Large intestine (tissue), 3 donors: ENCODE data around the gene DGKZ. TPM values are rescaled to one million over a fixed set of nuclear protein-coding genes. Genes with fewer than 3 reads are reported as not detected.
A peak's percentile ranks its signal among the peaks of the same experiment; 100 is the strongest.

Source experiments
- DNase-seq, 2 donors: peaks; one replicate each; pipeline versions ENCODE4 v3.0.0 to v3.0.0-alpha.2; 2013
- H3K27ac ChIP-seq: one replicate; pipeline ENCODE4 v1.5.1; 2013; ENCODE audit warnings: low read length
- H3K27me3 ChIP-seq: 2 replicates; pipeline ENCODE4 v1.6.1; 2013; ENCODE audit warnings: low read length; ENCODE audit not compliant: control insufficient read depth, insufficient read depth
- H3K36me3 ChIP-seq: 2 replicates; pipeline ENCODE4 v1.6.1; 2013; ENCODE audit warnings: low read length; ENCODE audit not compliant: control insufficient read depth, insufficient read depth
- H3K4me1 ChIP-seq: one replicate; pipeline ENCODE4 v1.6.1; 2013; ENCODE audit warnings: low read length; ENCODE audit not compliant: control insufficient read depth, insufficient read depth
- H3K4me3 ChIP-seq: one replicate; pipeline ENCODE4 v1.5.1; 2013; ENCODE audit warnings: low read length
- H3K9me3 ChIP-seq: one replicate; pipeline ENCODE4 v1.6.1; 2013; ENCODE audit warnings: mild to moderate bottlenecking, low read depth, low read length, moderate library complexity; ENCODE audit not compliant: control insufficient read depth
- WGBS: methylation state at CpG from one replicate; pipeline ENCODE4 v1.1.5; 2013; ENCODE audit warnings: low lambda C conversion rate; ENCODE audit not compliant: insufficient coverage; 5-methylcytosine and 5-hydroxymethylcytosine counted together
- polyA plus RNA-seq: library from polyadenylated mRNA; unstranded; fragments of 120-200 nt; gene quantifications from one replicate; pipeline ENCODE4 v1.2.1, GENCODE V29; 2013

Gene DGKZ
- polyA plus RNA-seq, 1 donor, result 46.9 TPM

- no peak overlapping the region for H3K27ac ChIP-seq
- WGBS, result no CpG with 5 or more reads among the region's 5 CpGs
- no peak overlapping the region for H3K4me3 ChIP-seq
- H3K36me3 ChIP-seq, result peaks cover 43% of the 10 kb centered on the region
- H3K27me3 ChIP-seq, result no peaks in the 10 kb centered on the region
- no peaks in the 10 kb centered on the region for H3K9me3 ChIP-seq
- peaks cover 4% of the 10 kb centered on the region for H3K4me1 ChIP-seq
- DNase-seq, result peak in 1 of 2 donors; percentile 34
These were observed 40.9 kb upstream of the DGKZ start for GRCh38 chr11:46306296-46306853.

- Histone ChIP-seq H3K36me3 (peaks cover 47% of the 10 kb centered on the region), H3K27me3 (no peaks in the 10 kb centered on the region), H3K27ac (no peak overlapping the region), H3K4me3 (no peak overlapping the region), H3K4me1 (peaks cover 4% of the 10 kb centered on the region), H3K9me3 (no peaks in the 10 kb centered on the region)
- no CpG with 5 or more reads among the region's 3 CpGs for WGBS
- DNase-seq, result no peak
These were observed 39.9 kb upstream of the DGKZ start for GRCh38 chr11:46307369-46307768.

GRCh38 chr11:46307785-46308341 is 39.4 kb upstream of the DGKZ start:
- WGBS, result no CpG with 5 or more reads among the region's 14 CpGs
- peaks cover 47% of the 10 kb centered on the region for H3K36me3 ChIP-seq

GRCh38 chr11:46308631-46309419 is 38.4 kb upstream of the DGKZ start:
- Histone ChIP-seq H3K4me1 (peaks cover 4% of the 10 kb centered on the region), H3K27ac (no peak overlapping the region), H3K36me3 (peaks cover 52% of the 10 kb centered on the region), H3K27me3 (no peaks in the 10 kb centered on the region), H3K4me3 (no peak overlapping the region), H3K9me3 (no peaks in the 10 kb centered on the region)
- WGBS, result no CpG with 5 or more reads among the region's 12 CpGs
- DNase-seq, result peak; percentile 52 to 59

More at GRCh38 chr11:46307785-46308341, 39.4 kb upstream of the DGKZ start:
- peaks cover 4% of the 10 kb centered on the region for H3K4me1 ChIP-seq
- H3K4me3 ChIP-seq, result no peak overlapping the region
- no peaks in the 10 kb centered on the region for H3K27me3 ChIP-seq
- no peak for DNase-seq
- no peaks in the 10 kb centered on the region for H3K9me3 ChIP-seq
- H3K27ac ChIP-seq, result no peak overlapping the region

- H3K4me1 ChIP-seq, result peaks cover 2% of the 10 kb centered on the region
- H3K4me3 ChIP-seq, result no peak overlapping the region
- no peaks in the 10 kb centered on the region for H3K27me3 ChIP-seq
- H3K36me3 ChIP-seq, result peaks cover 56% of the 10 kb centered on the region
- 83% methylated on average over 1 of the region's 4 CpGs for WGBS
- DNase-seq, result no peak
- no peak overlapping the region for H3K27ac ChIP-seq
- no peaks in the 10 kb centered on the region for H3K9me3 ChIP-seq
These were observed 37.4 kb upstream of the DGKZ start for GRCh38 chr11:46309814-46310259.

- no CpG with 5 or more reads among the region's 16 CpGs for WGBS
- Histone ChIP-seq H3K4me3 (no peak overlapping the region), H3K36me3 (peaks cover 79% of the 10 kb centered on the region), H3K27ac (no peak overlapping the region), H3K4me1 (peaks cover 4% of the 10 kb centered on the region), H3K27me3 (no peaks in the 10 kb centered on the region), H3K9me3 (no peaks in the 10 kb centered on the region)
- peak in 1 of 2 donors; percentile 37 for DNase-seq
These were observed 32.1 kb upstream of the DGKZ start for GRCh38 chr11:46315033-46315738.

GRCh38 chr11:46315783-46316563 is 31.3 kb upstream of the DGKZ start:
- no peaks in the 10 kb centered on the region for H3K27me3 ChIP-seq
- no peak overlapping the region for H3K27ac ChIP-seq
- no CpG with 5 or more reads among the region's 12 CpGs for WGBS
- peaks cover 81% of the 10 kb centered on the region for H3K36me3 ChIP-seq
- H3K4me1 ChIP-seq, result peaks cover 4% of the 10 kb centered on the region
- H3K4me3 ChIP-seq, result no peak overlapping the region
- no peaks in the 10 kb centered on the region for H3K9me3 ChIP-seq
- DNase-seq, result no peak

- Histone ChIP-seq H3K27me3 (no peaks in the 10 kb centered on the region), H3K4me1 (peaks cover 4% of the 10 kb centered on the region), H3K9me3 (no peaks in the 10 kb centered on the region), H3K36me3 (peaks cover 60% of the 10 kb centered on the region), H3K27ac (no peak overlapping the region), H3K4me3 (no peak overlapping the region)
- no peak for DNase-seq
- no CpG with 5 or more reads among the region's 5 CpGs for WGBS
These were observed 28.2 kb upstream of the DGKZ start for GRCh38 chr11:46319074-46319453.

- no peak overlapping the region for H3K4me3 ChIP-seq
- H3K4me1 ChIP-seq, result no peaks in the 10 kb centered on the region
- H3K27ac ChIP-seq, result no peak overlapping the region
- no peaks in the 10 kb centered on the region for H3K9me3 ChIP-seq
- WGBS, result no CpG with 5 or more reads among the region's 2 CpGs
- DNase-seq, result no peak
- no peaks in the 10 kb centered on the region for H3K27me3 ChIP-seq
- peaks cover 42% of the 10 kb centered on the region for H3K36me3 ChIP-seq
These were observed 25.5 kb upstream of the DGKZ start for GRCh38 chr11:46321757-46322156.

GRCh38 chr11:46322759-46323158 is 24.5 kb upstream of the DGKZ start:
- Histone ChIP-seq H3K27ac (no peak overlapping the region), H3K4me1 (no peaks in the 10 kb centered on the region), H3K9me3 (no peaks in the 10 kb centered on the region), H3K27me3 (no peaks in the 10 kb centered on the region), H3K4me3 (no peak overlapping the region), H3K36me3 (peaks cover 32% of the 10 kb centered on the region)
- no peak for DNase-seq
- no CpG with 5 or more reads among the region's 6 CpGs for WGBS
